HG03175 (cell line): Measurements from ENCODE around the gene UBXN11.

Source experiments
- ATAC-seq: cut with Tn5 transposase; IDR thresholded peaks from one replicate; pipeline ENCODE4 v1.9.1; 2021; ENCODE audit warnings: mild to moderate bottlenecking, moderate library complexity; ENCODE audit not compliant: unreplicated experiment

UBXN11 gene

GRCh38 chr1:26306290-26307229, at the start of gene UBXN11:
TSS of gene UBXN11 (minus strand) at chr1:26306636. CDS start at chr1:26302883, 3,753 bp downstream.
- ATAC-seq: peak; percentile 99

GRCh38 chr1:26356106-26356505, 49.7 kb upstream of the UBXN11 start:
- ATAC-seq: no peak

- ATAC-seq: no peak
Measured at GRCh38 chr1:26354972-26355371, 48.5 kb upstream of the UBXN11 start.

GRCh38 chr1:26353976-26354820, 47.8 kb upstream of the UBXN11 start, which contains the start of gene CRYBG2:
TSS of gene CRYBG2 (minus strand) at chr1:26354130. CDS start at chr1:26346657, 7,473 bp downstream.
- ATAC-seq: no peak

- ATAC-seq: no peak
Measured at GRCh38 chr1:26353210-26353859, 46.9 kb upstream of the UBXN11 start.

- ATAC-seq: no peak
Measured at GRCh38 chr1:26352338-26352679, 45.9 kb upstream of the UBXN11 start.

GRCh38 chr1:26351590-26352337, 45.3 kb upstream of the UBXN11 start:
- no peak for ATAC-seq

- ATAC-seq: no peak
Measured at GRCh38 chr1:26350701-26351589, 44.5 kb upstream of the UBXN11 start.

GRCh38 chr1:26350343-26350700, 43.9 kb upstream of the UBXN11 start:
- ATAC-seq: no peak

GRCh38 chr1:26349877-26350244, 43.4 kb upstream of the UBXN11 start:
- no peak for ATAC-seq

- ATAC-seq: no peak
Measured at GRCh38 chr1:26349188-26349876, 42.9 kb upstream of the UBXN11 start.

GRCh38 chr1:26346274-26347033, 40.0 kb upstream of the UBXN11 start:
- no peak for ATAC-seq

GRCh38 chr1:26345718-26346117, 39.3 kb upstream of the UBXN11 start:
- no peak for ATAC-seq

- no peak for ATAC-seq
Measured at GRCh38 chr1:26344147-26344920, 37.9 kb upstream of the UBXN11 start.

GRCh38 chr1:26340047-26340481, 33.6 kb upstream of the UBXN11 start:
- no peak for ATAC-seq

GRCh38 chr1:26338670-26339069, 32.2 kb upstream of the UBXN11 start:
- ATAC-seq: no peak

- ATAC-seq: no peak
Measured at GRCh38 chr1:26337625-26338024, 31.2 kb upstream of the UBXN11 start.

- no peak for ATAC-seq
Measured at GRCh38 chr1:26337206-26337535, 30.7 kb upstream of the UBXN11 start.
